GM19351 (cell line): ENCODE measurements around the gene KDM1A.

Source experiments
- ATAC-seq: cut with Tn5 transposase; IDR thresholded peaks from one replicate; pipeline ENCODE4 v1.9.1; 2021; ENCODE audit warnings: mild to moderate bottlenecking, moderate library complexity; ENCODE audit not compliant: unreplicated experiment

Gene KDM1A

DNA sequence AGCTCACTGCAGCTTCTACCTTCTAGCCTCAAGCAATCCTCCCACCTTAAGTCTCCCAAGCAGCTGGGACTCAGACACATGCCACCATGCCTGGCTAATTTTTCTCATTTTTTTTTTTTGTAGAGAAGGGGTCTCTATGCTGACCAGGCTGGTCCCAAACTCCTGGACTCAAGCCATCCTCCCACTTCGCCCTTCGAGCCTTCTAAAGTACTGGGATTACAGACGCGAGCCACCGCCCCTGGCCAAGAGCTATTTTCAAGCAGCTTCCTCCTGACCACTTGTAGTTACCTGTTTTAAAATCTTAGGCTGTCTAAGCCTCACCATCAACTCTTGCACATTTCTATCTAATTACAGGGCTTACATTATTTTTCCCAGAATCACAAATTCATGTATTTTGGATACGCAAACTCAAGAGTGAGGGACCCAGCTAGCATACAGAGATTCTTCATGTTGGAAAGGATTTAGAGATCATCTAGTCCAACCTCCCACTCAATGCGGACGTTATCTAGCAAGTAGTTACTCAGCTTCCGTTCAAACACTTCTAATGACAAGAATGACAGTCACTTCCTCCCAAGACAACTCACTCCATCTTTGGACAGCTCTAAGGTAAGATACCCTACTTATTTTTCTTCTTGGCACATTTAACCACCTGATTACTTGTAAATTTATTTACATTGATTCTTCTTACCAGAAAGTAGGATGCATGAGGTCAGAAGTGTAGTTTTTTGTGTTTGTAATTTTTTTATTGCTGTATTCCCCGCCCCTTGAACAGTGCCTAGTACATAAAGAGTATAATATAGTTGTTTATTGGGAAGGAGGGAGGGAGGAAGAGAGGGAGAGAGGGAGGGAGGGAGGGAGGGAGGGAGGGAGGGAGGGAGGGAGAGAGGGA lies 84.0 kb downstream of the KDM1A start:
- ATAC-seq, result no peak

DNA sequence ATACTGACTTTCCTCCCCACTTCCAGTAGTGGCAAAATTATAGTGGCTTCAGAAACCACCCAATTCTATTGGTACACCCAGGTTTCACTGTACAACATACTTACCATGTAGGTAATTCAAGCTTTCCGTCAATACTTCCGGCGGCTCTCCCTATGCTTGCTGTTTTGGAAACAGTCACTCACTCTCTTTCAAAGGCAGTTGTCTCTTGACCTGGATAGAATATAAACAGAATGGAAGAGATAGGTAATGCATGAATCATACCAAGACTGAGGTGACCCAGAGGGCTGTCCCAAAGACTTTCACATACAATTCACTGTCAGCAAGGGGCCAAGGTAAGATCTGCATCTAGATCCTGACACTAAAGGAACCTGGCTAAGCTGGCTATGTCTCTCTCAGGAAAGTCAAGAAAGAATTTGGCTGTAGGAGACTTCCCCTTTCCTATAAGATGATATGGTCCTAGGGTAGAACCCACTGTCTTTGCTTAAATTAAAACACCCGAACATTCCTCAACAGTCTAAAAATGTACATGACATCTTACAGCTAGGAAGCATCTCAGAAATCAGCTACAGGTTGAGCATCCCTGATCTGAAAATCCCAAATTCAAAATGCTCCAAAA lies 89.8 kb downstream of the KDM1A start:
- ATAC-seq, result no peak

DNA sequence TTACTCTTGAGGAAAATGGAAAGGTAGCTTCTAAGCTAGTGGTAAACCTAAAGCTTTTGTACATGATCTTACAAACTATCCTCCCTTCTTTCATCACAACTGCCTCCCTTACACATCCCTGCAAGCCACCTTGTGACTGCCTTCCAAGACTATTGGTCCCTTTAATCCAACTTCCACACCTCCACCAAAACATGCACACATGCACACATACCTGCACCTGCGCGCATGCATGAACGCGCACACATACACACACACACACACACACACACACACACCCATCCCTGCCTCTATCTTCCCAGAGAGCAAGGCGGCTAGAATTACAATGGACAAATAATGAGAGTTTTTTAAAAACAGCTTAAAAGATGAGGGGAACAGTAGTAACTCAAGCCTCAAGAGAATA lies 91.1 kb downstream of the KDM1A start:
- ATAC-seq, result no peak

DNA sequence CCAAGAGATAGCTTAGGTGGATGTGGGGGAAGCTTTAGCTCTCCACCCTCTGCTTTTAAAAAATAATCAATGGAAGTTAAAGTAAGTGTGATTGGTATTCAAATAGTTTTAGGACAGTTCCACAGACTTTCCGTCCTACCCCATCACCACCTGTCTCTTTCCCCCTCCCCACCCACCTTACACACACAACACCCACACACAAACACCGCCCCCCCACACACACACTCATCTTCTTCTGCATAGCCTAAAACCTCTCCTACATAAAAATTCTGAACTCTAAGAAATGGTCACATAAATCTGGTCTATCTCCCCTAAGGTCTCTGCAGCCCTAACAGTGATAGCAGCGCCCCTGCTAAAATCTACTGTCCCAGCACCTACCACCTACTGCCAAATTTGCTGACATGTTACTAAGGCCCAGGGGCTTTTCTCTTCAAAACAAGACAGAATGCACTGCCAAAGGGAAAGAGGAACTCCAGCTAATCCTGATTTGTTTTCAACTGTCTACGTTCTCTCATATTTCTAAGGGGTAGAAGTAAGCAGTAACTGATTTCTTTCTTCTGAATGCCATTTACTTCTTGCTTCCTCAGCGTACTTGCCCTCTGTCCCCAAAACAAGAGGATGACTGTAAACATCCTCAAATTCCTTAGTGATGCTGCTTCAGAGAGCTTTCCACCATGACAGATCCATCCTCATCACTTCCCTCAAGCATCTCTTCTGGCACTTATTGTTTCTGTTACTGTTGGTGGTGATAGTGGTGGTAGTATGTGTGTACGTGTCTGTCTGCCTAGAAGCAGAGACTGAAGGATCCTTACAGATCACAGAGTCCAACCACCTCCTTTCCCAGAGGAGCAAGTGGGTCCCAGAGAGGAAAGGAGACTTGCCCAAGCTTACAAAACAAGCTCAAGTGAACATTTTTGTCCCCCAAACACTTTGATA lies 92.6 kb downstream of the KDM1A start:
- no peak for ATAC-seq

DNA sequence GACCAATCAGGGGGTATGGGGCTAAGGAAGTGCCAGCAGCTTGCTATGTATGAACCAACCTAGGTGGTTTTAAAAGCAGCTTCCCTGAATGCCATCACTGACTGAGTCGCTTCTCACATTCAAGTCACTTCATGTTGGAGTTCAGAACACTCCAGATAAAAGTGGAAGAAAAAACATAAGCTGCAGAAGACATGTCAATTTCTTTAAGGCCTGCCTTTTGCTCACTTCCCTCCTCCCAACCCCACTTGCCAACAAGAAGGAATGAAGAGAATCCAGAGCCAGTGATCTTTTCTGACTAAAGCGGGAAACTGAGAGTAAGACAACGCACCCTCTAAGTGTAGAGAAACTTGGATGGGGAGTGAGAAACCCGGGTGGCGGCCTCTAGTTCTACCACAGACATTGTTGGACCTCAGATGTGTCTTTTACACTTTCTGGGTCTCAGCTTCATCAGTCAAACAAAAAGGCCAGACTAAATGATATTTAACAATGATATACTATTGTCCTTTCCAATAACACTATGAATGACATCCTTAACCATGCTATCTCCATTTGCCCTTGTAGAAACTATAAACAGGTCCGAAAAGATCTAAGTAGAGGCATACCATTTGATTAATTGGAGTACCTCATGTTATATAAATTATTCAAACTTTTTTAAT lies 95.3 kb downstream of the KDM1A start:
- ATAC-seq, result no peak

DNA sequence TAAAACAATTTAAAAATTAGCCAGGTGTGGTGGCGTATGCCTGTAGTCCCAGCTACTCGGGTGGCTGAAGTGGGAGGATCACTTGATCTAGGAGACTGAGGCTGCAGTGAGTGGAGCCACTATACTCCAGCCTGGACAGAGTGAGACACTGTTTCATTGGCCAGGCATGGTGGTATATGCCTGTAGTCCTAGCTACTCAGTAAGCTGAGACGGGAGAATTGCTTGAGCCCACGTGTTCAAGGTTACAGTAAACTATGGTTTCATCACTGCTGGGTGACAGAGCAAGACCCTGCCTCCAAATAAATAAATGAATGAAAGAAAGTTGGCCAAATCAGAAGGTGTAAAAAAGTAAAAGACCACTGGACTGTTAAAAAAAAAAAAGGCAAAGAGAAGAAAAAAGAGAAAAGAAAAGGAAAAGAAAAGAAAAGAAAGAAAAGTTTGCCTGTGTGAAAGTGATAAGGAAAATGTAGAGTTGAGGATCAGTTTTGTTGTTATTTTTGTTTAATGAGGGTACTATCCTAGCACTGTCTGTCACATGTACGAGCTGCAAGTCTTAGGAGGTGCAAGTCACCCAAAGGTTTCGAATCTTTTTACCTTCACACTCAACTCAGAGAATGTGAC lies 97.1 kb downstream of the KDM1A start:
- no peak for ATAC-seq

DNA sequence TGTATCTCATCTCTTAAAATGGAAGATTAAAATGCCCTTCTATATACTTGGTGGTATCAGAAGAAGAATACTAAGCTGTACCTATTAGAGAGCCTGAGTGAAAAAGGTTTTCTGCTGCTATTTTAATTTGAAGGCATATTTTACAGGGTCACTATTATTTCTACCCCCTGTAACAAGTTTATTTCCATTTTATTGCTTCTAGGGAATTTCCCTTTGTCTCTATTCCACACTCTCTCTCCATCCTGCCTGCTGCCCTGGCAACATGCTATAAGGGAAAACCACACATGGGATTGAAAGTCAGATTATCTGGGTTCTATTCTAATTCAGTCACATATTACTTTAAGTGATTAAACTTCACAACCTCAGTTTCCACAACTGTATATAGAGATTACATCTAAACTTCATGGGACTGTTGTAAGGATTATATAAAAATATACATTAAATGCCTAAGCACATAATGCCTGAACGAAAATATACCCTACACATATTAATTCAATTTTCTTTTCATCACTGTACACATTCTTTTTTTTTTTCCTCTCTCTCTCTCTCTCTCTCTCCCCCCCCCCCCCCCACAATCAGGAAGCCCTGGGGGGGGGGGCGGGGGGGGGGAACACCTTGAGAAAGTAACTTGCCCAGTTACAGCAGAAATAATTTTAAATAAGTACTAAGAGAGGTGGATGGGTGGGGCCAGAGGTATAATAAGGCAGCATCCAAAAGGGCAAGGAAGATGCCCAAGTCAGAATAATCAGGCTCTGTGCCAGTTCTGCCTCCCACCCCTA lies 97.8 kb downstream of the KDM1A start:
- ATAC-seq, result no peak

DNA sequence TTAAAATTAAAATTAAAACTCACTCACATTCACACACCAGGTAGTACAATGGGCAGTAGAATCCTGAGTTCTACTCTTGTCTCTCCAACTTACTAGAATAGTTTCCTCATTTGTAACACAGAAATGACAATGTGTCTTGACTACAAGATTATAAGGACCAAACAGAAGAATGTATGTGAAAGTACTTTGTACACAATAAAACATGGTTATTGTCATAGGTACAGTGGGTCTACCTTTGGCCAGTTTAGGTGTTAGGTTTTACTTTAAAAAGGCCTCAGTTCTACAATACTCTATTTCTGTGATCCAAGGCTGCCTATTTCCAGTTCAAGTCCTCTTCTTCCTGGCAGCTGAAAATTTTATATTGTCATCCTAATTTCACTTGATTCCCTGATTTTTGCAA lies 99.1 kb downstream of the KDM1A start:
- no peak for ATAC-seq

DNA sequence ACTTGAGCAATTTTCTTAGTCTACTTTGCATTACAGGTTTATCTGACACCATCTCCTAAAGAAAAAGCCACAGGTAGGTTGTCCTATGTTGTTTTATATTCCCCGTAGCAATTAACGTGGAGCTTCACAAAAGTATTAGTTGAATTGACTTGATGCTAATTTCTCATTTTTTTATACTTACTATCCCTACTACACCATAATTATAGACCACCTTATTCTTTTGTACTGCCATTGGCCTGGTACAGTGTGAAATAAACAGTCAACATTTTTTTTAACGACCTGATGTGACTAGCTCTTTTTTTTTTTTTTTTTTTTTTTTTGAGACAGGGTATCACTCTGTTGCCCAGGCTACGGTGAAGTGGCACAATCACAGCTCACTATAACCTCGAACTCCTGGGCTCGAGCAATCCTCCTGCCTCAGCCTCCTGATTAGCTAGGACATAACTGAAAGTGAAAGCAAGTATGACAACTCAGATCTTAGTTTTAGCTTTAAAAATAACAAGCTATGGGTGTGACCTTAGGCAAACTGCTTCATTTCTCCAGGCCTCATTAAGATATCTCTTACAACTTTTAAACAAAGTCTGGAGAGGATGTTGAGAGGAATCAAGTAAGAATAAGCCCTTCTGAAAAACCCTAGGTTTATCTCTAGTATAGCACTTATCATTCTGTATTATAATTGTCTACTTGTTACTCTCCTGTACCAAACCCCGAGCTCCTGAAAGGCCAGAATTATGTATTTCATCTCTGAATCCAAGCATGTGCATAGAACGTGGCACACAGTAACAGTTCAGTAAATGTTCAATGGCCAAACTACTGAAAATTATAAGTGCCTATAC lies 99.9 kb downstream of the KDM1A start:
- ATAC-seq, result no peak

DNA sequence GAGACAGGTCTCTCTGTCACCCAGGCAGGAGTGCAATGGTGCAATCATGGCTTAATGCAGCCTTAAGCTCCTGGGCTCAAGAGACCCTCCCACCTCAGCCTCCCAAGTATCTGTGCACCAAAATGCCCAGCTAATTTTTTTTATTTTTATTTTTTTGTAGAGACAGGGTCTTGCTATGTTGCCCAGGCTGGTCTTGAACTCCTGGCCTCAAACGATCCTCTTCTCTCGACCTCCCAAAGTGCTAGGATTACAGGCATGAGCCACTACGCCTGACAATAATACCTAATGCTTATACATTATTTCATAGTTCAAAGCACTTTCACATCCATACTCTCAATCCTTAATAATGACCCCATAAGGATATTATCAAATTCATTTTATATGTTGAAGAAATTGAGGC lies 101.1 kb downstream of the KDM1A start:
- ATAC-seq, result no peak

DNA sequence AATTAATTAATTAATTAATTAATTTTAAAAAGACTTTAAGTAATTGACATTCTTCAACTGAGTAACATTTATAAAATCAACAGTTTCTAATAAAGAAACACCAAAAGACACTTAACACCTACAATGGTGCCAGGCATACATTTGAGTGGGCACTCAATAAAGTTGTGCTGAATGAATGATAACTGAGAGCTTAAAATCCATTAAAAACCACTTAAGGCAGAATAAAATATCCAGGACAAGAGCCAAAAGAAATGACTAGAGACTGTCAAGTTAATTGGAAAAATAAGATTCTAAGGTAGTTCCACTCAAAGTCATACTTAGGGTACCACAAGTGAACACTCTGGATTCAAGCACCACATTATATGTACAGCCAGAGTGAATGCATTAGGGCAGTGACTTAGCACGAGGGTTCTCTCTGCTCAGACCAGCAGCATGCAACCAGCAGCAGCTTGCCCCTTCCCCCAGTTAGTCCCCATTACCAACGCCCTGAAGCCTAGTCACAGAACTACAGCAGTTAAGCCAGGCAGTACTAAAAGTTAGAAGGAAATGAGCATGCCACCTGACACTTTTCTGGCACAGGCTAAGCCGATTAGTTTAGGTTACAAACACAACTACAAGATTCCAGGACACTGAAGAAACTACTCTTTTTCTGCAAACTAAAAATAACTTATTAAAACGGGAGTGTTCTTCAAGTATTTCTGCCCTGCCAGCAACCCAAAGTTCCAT lies 102.9 kb downstream of the KDM1A start:
- no peak for ATAC-seq

DNA sequence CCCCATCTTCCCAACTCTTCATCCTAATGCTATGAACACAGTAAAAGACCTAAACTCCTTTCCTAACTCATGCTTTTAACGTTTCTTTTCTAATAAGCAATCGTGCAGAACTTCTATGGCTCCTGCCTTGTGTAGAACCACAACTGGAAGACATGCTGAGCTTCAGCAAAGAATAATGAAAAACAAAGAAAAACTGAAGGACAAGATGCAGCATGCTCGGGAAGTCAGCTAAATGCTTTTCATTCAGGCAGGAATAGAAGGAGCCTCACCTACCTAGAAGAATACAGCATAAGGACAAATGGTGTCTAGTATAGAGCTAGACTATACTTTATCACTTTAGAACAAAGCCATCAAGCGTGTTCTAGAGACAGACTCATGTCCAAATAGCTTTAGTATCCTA lies 103.5 kb downstream of the KDM1A start:
- no peak for ATAC-seq

DNA sequence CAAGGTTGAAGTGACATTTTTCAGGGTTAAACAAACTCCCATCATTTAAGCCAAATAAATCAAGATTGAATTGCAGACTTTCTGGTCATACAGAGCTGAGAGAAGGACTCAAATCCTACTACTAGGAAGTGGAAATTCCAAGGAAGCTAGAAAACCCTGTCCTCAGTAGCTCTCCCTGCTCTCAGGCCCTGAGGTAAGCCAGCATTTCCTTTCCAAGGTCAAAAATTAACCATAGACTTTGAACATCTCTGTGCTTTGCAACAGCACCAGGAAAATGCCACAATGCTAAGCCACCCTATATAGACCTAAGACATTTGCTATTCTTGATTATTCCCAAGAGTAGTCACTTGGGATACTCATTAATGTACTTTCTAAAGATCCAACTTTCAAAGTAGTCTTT lies 104.3 kb downstream of the KDM1A start:
- no peak for ATAC-seq

DNA sequence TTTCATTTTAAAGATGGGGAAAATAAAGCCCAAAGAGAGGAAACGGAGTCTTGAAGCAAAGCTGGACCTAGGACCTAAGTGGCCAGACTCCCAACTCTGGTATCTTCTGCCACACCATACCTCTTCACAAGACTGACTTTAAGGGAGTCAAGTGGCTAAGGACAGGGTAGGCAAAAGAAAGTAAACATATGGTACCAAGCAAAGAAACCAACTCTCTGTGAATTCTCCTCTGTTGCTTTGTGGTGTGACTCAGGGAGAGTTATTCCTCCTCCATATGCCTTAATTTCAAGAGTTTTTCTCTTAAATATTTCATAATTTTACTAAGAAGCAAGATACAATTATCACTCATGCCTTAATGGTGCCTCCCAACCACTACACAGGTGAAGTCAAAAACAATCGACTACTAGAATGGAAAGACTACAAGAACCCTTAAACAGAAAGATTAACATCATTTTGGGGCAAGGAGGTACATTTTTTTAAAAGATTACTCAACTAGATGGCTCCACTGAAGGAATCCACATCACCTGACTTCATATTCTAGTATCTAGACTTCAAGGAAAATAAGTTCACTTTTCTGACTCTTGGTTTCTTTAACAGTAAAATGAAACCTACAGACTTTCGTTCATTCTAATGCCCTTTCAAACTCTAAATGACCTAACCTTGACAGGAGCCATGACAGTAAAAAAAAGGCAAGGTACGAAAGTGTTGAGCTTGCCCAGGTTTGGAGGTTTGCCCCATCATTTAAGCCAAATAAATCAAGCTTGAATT lies 105.2 kb downstream of the KDM1A start:
- no peak for ATAC-seq

DNA sequence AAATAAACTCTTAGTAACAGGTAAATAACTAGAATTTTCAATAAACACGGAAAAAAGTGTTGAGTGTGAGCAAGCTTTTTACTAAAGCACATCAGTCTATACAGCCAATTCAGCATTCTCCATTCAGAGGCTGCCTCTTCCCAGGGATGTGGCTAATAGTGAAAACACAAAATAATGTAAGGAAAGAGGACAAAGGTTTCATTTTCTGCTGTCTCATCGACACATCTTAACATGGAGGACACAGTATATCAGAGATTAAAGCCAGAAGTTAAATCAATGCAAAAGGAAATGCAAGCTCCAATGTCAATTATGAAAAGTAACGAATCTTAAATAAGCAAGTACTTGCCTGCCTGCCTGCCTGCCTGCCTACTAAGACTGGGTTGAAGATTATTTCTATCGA lies 106.2 kb downstream of the KDM1A start:
- ATAC-seq, result no peak

DNA sequence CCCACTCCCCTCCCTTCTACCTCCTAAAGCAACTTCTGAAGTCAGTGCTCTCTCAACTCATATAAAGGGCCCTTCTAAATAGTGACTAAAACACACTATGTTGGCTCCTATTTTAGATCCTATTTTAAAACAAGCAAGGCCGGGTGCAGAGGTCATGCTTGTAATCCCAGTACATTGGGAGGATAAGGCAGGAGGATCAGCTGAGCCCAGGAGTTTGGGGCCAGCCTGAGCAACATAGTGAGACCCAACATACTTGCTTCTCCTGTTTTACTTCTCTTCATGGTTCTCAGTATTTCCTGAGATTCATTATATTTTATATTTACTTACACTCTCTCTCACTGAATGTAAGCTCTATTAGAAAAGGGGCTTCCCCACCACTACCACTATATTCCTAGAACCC lies 106.9 kb downstream of the KDM1A start:
- no peak for ATAC-seq

DNA sequence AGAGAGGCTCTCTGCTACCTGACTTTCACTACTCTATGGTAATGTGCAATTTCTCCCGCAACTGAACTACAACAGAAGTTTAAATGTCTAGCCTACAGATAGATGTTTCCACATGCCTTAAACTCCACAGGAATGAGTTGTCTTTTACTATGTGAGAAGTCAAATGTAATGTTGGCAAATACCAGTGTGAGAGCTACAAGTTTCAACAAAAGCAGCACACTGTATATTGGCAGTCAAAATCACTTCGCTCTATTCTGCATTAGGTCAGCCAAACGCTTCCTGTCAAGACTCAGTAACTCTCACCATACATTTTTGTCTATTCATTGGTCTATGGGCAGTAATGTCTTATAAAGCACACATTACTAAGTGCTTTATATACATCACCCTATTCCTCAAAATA lies 107.5 kb downstream of the KDM1A start:
- ATAC-seq, result no peak
